ENCODE results near the gene UGT2B17.

Gene UGT2B17

DNA sequence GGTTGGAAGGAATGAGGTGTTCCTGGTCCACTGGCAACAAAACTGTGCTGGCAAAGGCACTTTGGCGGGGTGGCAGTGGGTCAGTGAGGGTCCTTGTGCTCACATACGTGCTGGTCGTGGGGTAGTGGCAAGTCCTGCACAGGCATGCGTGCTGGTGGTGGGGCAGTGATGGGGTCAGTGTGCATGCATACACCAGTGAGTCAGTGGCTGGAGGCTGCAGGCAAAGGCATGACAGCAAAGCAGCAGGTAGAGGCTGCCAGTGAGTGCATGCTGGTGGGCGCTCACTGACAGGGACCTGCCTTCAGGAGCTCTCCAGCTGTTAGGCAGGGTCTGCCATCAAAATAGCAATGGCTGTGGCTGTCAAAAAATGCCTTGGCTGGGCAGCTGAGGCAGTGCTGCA lies 86.8 kb downstream of the UGT2B17 start:
- DNase-seq (ENCODE audit: low read depth in 2 of 2), result no peak
